Activated CD8-positive, alpha-beta memory T cell treated with anti-CD3 and anti-CD28 coated beads, Interleukin-2, amount 50 U/mL, for 4 hours (primary cell): ENCODE measurements around the gene HYDIN.
"Not testable (repeated sequence)": the region's sequence is repeated elsewhere in the genome, so short reads cannot be mapped to it uniquely, and the experiment has no call there.

Experiments
- DNase-seq: peaks from one replicate; pipeline ENCODE4 v3.0.0-alpha.2; 2020

HYDIN gene

GRCh38 chr16:71218306-71218963 lies 12.1 kb downstream of the HYDIN start:
- no peak for DNase-seq

GRCh38 chr16:71217506-71217905 lies 13.0 kb downstream of the HYDIN start:
- DNase-seq: no peak

- DNase-seq: no peak
Measured at GRCh38 chr16:71216714-71217113, 13.8 kb downstream of the HYDIN start.

- DNase-seq: no peak
Measured at GRCh38 chr16:71214746-71215381, 15.7 kb downstream of the HYDIN start.

- DNase-seq: no peak
Measured at GRCh38 chr16:71205482-71206131, 24.9 kb downstream of the HYDIN start.

GRCh38 chr16:71203631-71204030 lies 26.9 kb downstream of the HYDIN start:
- DNase-seq: no peak

GRCh38 chr16:71201556-71201955 lies 29.0 kb downstream of the HYDIN start:
- no peak for DNase-seq

- DNase-seq: no peak
Measured at GRCh38 chr16:71201054-71201453, 29.5 kb downstream of the HYDIN start.

- no peak for DNase-seq
Measured at GRCh38 chr16:71198408-71198807, 32.1 kb downstream of the HYDIN start.

GRCh38 chr16:71192387-71192786 lies 38.1 kb downstream of the HYDIN start:
- no peak for DNase-seq

- no peak for DNase-seq
Measured at GRCh38 chr16:71188956-71189712, 41.4 kb downstream of the HYDIN start.

- no peak for DNase-seq
Measured at GRCh38 chr16:71185347-71185746, 45.2 kb downstream of the HYDIN start.

- no peak for DNase-seq
Measured at GRCh38 chr16:71179569-71179968, 51.0 kb downstream of the HYDIN start.

- DNase-seq: no peak
Measured at GRCh38 chr16:71172481-71173207, 57.9 kb downstream of the HYDIN start.

- DNase-seq: not testable (repeated sequence)
Measured at GRCh38 chr16:71161007-71161406, 69.5 kb downstream of the HYDIN start.

GRCh38 chr16:71157278-71157677 lies 73.2 kb downstream of the HYDIN start:
- not testable (repeated sequence) for DNase-seq

- DNase-seq: not testable (repeated sequence)
Measured at GRCh38 chr16:71153329-71153728, 77.2 kb downstream of the HYDIN start.

- DNase-seq: not testable (repeated sequence)
Measured at GRCh38 chr16:71151654-71152053, 78.9 kb downstream of the HYDIN start.

- not testable (repeated sequence) for DNase-seq
Measured at GRCh38 chr16:71143246-71143645, 87.3 kb downstream of the HYDIN start.

- not testable (repeated sequence) for DNase-seq
Measured at GRCh38 chr16:71110565-71110964, 120.0 kb downstream of the HYDIN start.

- not testable (repeated sequence) for DNase-seq
Measured at GRCh38 chr16:71109656-71110208, 120.8 kb downstream of the HYDIN start.

GRCh38 chr16:71105881-71106280 lies 124.6 kb downstream of the HYDIN start:
- DNase-seq: not testable (repeated sequence)
